GM21447 (cell line): Measurements from ENCODE around the gene ANKEF1.
"Not testable (repeated sequence)": the region's sequence is repeated elsewhere in the genome, so short reads cannot be mapped to it uniquely, and the experiment has no call there.

Experiments
- ATAC-seq: cut with Tn5 transposase; IDR thresholded peaks from one replicate; pipeline ENCODE4 v1.9.1; 2021; ENCODE audit not compliant: unreplicated experiment

ANKEF1 gene

DNA sequence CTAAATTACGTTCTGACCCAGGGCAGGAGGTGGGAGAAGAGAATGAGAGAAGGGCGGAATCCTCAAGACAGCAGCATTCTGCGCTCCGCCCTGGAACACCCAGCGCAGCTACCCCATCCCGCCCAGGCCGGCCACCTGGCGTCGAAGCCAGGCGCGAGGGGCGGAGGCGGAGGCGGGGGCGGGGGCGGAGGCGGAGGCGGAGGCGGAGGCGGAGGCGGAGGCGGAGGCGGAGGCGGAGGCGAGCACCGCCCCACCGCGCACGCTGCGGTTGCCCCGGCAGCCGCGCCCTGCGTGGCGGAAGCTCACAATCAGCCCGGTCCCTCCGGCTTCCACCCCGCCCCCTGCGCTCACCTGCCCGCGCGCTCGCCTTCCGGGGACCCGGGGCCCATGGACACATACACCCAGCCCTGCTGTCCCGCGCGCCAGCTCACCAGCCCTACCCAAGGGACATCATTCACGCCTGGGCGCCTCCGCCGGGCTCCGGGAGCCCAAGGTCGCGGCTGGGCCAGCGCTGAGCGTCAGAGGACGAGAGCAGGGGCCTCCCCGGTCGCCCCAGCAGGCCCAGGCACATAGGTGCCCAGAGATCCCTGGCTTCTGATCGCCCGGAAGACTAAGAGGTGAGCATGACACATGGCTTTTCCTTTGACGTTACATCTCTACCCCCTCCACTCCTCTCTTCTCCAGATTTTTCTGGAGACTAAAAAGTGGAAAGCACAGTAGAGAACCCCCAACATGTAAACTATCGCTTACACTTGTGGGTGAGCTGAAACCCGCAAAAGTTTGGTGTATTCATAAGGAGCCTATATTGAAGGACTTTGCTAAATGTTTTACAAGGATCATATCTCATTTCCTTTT lies at the start of gene ANKEF1:
ANKEF1 (plus strand) TSS at position 271 of the 855 bp plus-strand sequence. CDS start 3,315 bp downstream, outside the sequence.
- peak; percentile 80 for ATAC-seq

DNA sequence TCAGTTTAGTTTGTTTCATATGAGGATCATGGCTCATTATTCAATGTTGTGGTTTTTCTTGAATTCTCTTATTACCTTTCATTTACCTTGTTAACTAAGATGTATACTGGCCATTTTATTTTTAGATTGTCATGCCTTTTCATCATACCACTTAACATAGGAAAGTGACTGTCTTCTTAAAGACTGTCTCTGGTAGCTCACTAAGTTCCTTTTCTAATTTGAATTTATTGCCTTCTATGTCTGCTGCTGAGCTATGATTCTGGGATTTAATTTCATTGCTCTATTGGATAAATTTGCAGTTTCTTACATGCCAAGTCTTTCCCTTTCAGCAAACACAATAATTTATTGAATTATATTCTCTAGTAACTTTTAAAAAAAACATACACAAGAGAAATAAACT lies 49.5 kb upstream of the ANKEF1 start:
- ATAC-seq, result no peak

DNA sequence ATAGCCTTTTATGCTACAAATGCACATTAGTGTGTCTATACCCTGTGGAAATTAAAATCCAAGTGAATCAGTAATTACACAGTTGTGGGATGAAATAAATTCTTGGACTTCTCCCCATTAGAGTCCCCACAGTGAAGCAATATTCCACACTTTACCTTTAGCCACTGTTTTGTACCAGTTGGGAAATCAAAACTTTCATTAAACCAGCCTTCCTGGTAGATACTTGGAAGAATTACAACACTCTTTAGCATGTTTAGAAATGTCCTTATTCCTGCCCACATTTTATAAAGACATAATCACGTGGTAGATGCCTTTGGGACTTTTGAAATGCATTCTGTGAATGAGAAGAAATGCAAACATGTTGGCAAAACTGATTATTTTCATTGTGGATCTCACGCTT lies 49.0 kb upstream of the ANKEF1 start:
- no peak for ATAC-seq

DNA sequence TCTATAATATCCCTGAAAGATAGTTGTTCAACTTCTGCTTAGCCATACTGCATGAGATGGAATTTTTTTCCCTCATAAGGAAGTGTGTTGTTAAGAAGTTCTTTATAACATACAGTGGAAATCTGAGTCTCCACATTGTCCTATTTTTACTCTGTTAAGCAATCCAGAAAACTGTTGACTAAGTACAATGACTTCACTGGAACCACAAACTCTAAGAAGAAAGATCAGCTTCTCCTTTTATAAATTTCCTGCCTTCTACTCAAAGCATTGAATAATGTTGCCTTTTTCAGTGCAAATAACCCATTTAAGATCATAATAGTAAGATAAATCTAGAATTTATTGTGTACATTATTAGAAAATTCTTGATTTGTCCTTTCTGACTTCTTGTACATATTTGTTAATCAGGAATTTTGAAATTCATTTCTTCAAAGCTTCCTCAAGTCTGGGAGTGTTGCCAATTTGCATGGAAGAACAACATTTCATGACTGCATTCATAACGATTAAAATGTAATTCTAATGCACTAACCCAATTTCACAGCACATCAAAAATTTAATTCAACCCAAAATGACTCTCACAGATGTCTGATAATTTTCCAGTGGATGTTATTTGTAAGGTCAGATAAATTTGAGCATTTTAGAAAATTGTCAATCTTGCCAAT lies 45.6 kb upstream of the ANKEF1 start:
- ATAC-seq, result no peak

DNA sequence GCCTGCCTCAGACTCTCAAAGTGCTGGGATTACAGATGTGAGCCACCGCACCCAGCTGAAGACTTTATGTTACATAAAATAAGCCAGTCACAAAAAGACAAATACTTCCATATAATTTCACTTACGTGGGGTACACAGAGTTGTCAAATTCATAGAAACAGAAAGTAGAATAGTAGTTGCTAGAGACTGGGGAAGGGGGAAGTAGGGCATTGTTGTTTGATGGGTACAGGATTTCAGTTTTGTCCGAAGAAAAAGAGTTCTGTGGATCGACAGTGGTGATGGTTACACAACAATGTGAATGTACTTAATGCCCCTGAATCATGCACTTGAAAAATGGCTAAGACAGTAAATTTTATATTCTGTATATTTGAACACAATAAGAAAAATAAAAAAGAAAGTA lies 41.6 kb upstream of the ANKEF1 start:
- no peak for ATAC-seq

DNA sequence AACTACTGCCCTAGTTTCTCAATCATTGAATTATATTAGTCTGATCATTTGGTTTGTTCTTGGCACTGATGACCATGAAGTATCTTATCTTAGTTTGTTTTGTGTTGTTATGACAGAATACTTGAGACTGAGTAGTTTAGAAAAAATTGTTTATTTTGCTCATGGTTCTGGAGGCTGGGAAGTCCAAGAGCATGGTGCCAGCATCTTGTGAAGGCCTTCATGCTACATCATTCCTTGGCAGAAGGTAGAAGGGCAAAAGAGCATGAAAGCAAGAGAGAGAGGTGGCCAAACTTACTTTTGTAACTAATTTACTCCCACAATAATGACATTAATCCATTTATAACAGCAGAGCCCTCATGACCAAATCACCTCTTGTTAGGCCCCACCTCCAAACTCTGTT lies 40.1 kb upstream of the ANKEF1 start:
- no peak for ATAC-seq

DNA sequence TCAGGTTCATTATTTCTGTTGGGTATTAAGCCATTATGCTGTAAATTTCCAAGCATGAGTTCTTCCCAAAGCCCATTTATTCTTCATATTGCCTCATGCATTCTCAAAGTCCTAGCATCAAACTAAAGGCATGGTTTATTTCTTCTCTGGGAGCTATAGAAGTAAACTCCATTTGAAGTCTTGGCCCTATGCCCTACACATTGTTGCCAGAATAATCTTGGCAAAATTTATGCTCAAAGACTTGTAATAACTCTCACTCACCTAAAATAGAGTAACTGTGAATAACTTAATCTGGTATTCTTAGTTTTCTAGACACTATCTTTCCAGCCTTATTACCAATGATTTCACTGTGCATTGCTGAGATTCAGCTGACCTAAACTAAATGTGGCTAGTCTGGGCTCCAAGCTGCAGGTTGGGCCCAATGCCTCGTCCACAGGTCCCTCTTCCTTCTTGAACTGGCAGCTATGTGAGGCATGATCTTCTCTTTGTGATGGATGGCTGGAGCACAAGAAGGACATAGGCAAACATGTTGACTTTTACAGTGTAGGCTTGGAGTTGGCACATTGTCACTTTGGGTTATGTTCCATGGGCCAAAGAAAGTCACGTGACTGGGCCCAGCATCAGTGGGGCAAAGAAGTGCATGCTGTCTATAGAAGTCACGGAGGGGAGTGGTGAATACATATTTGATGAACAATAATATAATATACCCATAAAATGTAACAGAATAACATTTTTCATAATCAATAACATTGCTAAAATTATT lies 39.1 kb upstream of the ANKEF1 start:
- no peak for ATAC-seq

DNA sequence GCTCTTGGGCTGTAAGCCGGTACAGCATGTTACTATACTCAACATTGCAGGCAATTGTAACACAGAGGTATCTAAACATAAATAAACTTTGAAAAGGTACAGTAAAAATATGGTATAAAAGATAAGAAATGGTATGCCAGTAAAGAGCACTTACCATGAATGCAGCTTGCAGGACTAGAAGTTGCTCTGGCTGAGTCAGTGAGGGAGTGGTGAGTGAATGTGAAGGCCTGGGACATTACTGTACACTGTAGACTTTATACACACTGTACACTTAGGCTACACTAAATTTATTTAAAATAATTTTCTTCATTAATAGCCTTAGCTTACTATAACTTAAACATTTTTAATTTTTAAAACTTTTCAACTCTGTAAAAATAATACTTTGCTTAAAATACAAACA lies 37.8 kb upstream of the ANKEF1 start:
- no peak for ATAC-seq

DNA sequence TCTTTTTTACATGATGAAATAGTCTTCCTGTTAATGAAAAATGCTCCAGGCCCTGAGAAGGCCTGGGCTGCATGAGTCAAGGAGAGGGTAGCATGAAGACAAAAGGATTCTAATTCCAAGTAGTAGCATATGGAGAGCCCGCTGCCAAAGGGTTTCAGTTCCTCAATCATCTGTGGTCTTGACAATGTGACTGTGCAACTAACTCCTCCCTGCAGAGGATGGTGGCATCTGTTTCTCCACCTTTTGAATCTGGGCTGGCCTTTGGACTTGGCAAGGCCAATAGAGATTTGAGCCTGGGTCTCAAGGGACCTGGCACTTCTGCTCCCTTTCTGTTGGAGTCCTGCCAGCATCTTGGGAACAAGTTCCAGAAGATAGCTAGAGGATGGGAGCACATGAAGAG lies 35.1 kb upstream of the ANKEF1 start:
- ATAC-seq, result no peak

DNA sequence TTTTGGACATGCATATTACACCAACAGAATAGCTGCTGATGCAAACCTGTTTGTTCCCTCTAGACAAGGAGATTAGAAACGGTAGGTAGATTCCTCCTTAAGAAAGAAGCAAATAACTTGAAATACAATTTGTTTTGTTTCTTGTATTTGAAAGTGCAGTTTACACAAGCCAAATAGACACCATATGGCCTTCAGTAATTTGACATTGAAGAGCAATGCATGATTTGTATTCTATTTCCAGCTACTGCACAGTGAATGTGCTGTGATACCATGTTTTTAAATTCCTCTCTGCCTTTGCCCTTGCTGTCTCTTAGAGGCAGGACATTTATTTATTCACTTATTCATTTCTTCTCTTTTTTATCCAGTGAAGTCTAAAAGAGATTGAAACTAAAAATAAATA lies 31.9 kb upstream of the ANKEF1 start:
- ATAC-seq, result no peak

DNA sequence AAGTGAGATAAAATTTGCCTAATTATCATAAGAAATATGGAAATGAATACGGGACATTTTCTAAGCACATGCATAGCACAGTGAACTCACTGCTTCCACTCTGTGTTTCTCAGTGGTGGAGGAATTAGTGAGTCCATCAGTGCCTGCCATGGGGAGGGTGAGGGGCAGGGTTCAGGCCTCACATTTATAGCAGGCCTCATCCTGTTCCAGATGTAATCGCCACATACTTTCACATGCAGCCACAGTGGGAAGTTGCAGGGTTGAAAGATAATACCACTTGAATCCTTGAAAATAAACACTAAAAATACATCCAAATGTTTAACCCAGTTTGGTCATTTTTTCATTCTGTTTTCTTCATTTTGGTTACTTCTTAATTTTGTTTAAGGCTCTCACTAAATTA lies 29.9 kb upstream of the ANKEF1 start:
- ATAC-seq, result no peak

DNA sequence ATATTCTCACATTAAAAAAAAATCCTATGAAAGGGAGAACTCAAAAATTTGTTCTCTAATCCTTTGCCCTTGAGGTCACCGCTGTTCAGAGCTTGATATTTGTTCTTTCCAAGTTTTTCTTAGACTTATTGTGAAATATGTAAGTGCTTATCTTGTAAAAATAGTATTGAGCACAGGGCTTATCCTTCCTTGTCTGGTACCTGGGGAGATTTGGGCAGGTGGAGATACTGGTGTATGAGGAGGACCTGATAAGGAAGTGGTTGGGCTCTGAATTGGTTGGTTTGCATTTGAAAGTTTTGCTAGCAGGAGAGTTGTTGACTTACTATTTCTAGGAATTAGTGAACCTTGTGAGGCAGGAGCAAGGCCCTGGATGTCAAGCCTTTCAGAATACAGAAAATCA lies 28.9 kb upstream of the ANKEF1 start:
- ATAC-seq, result no peak

DNA sequence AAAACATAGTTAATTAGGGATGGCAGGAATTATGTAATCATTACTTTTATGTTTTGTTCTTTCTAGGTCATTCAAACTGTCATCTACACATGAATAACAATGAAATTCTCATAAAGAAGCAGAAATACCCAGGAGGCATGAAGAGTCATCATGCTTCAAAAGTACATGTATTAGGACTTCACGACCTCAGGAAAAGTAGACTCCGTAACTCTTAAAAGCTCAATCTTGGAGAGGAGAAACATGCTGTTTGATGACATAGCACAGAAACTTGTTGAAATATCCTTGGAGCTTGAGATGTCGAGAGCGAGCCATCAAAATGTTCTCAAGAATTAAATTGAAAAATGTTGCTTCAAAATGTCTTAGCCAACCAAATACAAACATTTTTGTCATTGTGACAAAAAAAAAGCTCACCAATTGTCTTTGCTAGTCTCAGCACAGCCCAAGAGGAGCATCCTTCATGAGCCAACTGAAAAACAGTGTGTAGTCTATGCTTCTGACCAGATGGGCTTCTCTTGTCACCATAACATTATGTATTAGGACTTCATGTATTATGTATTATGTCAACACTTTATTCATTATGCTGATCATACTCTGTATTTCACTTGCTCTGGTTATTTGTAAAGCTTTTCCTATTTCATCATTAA lies 28.2 kb upstream of the ANKEF1 start:
- ATAC-seq, result no peak

DNA sequence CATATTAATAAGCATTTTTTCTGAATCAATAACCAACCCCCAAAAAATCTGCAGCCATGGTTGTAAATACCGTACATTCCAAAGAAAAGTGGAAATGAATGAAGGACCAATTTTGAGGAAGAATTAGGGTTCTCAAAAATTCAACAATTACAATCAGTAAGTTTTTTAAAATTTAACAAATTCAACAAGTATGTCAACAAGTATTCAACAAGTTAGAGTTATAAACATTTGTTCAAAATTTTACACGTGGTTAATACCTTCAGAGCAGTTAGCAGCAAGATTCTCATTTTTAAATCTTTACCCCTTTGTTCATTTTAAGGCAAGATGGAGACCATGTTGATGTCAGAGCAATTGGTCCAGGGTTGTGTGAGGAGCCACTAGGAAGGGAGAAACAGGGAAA lies 27.6 kb upstream of the ANKEF1 start:
- no peak for ATAC-seq

DNA sequence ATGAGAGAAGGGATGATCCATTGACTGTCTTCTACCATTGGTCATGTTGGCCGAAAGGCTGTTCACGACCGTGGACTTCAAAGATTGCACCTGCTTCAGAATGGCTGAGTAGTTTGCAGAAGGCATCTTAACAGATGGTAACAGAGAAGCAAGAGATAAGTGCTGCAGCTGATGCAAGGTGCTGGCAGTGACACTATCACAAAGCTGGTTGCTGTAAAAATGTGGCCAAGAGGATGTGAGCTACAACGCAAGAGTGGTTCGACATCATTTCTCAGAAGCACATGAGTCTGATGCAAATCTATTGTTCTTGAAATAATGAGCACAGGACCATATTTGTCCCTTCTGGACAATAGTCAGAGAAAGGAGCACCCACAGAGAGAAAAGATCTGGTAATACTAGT lies 27.0 kb upstream of the ANKEF1 start:
- ATAC-seq, result no peak

DNA sequence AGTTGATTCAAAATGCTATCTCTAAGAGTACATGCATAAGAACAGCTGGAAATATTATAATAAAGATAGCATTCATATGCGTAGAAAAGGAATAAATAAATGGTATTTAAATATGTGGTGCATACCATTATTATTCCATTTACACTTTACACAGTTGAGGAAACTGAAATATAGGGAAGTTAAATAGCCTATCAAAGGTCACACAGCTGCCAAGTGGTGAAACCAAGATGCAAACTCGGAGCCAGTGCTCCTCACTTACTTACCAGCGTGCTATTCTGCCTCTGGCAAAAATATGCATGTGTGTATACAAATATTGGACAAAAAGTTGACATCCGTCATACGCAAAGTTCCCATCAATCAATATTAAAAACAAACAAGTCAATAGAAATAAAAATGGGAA lies 22.3 kb upstream of the ANKEF1 start:
- ATAC-seq, result no peak

DNA sequence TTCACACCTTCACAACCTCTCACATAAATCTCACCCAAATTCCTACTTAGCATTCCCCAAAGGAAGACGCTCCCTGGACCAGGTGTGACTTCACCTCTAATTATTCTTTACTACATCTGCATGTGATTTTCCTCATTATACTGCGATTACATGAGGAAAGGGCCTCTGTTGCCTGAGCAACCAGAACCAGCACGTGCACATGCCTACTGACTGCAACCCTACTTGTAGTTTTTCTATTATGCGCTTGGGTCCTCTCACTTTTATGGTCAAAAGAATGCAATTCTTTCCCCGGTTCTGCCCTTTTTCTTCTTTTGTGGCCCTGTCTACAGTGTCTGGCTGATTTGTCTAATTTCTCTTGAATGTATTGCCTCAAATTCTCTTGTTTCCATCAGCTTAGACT lies 20.4 kb upstream of the ANKEF1 start:
- ATAC-seq, result no peak

DNA sequence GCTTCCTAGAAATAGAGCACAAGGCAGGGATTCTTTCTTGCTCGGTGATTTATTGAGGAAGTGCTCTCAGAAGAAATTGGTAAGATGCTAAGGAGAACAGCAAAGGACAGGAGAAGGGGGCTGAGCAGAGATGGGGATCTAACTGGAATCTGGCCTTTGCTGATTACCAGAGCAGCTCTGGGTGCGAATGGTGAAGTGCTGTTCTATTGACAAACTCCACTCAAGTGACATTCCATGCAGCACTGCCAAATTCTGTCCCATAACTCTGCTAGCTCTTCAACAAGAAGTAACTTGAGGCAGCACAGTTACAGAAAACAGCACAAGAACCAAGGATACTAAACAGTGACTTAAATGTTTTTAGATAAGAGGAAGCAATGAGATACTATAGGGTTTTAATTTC lies 13.8 kb upstream of the ANKEF1 start:
- ATAC-seq, result no peak

DNA sequence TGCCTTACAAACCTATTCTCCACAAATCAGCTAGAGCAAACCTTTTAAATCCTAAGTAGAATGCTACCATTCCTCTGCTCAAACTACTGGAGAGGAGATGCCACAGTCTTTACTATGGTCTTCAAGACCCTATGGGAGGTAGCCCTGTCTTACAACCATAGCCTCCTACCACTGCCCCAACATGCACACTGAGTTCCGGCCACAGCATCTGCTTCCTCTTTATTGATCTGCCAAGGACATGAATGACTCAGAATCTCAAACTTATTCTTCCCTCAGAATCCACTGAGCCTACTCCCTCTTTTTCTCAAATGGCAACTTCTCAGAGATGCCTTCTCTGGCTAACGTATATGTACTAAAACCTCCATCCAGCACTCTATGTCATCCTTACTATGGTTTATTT lies 12.2 kb upstream of the ANKEF1 start:
- ATAC-seq, result no peak

DNA sequence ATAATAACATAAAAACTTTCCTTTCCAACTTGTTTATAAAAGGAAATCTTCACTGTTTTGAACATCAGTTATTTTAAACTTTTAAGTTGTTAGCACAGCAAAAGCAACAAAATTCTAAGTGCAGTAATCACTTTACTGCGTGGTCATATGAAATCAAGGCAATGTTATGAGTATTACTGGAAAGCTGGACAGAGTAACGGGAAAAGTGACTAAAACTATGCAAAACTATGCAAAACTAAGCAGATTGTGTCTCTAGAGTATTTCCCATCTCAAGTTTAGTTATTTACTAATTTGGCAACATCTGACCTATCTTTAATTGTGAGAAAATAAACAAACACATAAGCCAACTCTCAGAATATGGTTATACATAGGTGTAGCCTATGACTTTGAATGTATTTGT lies 10.9 kb upstream of the ANKEF1 start:
- no peak for ATAC-seq

DNA sequence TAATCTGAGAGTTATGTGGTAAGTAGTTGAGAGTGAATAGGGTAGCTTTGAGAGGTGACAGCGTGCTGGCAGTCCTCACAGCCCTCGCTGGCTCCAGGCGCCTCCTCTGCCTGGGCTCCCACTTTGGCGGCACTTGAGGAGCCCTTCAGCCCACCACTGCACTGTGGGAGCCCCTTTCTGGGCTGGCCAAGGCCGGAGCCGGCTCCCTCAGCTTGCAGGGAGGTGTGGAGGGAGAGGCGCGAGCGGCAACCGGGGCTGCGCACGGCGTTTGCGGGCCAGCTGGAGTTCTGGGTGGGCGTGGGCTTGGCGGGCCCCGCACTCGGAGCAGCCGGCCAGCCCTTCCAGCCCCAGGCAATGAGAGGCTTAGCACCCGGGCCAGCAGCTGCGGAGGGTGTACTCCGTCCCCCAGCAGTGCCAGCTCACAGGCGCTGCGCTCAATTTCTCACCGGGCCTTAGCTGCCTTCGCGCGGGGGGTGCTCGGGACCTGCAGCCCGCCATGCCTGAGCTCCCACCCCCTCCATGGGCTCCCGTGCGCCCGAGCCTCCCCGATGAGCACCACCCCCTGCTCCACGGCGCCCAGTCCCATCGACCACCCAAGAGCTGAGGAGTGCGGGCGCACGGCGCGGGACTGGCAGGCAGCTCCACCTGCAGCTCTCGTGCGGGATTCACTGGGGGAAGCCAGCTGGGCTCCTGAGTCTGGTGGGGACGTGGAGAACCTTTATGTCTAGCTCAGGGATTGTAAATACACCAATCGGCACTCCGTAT lies 3.2 kb upstream of the ANKEF1 start:
- ATAC-seq, result not testable (repeated sequence)
